HG02970 (cell line): ENCODE measurements around the gene COX7A1.
"Not testable (repeated sequence)": the region's sequence is repeated elsewhere in the genome, so short reads cannot be mapped to it uniquely, and the experiment has no call there.

Experiments used
- ATAC-seq: cut with Tn5 transposase; IDR thresholded peaks from one replicate; pipeline ENCODE4 v1.9.1; 2021; ENCODE audit warnings: mild to moderate bottlenecking, moderate library complexity, moderate number of reproducible peaks; ENCODE audit not compliant: unreplicated experiment, low FRiP score

The COX7A1 gene

DNA sequence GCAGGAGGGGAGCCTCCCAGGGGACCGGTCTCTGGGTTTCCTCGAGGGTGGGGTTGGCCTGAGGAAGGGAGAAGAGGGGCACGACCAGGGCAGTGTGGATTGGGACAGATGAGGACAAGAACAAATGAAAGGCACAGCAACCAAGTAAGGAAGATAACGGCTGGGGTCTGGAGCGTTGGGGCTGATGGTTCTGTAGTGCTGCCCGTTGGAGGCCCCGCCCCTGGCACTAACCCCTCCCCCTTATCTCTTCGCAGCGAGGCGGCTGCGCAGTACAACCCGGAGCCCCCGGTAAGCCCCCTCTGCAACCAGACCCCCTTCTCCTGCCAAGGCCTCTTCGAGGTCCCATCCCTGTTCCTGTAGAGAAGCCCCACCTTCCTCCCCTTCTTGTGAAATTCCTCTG is 10.2 kb downstream of the COX7A1 start:
- no peak for ATAC-seq

GRCh38 chr19:36141039-36141927 is 11.0 kb downstream of the COX7A1 start:
- peak; percentile 42 for ATAC-seq

DNA sequence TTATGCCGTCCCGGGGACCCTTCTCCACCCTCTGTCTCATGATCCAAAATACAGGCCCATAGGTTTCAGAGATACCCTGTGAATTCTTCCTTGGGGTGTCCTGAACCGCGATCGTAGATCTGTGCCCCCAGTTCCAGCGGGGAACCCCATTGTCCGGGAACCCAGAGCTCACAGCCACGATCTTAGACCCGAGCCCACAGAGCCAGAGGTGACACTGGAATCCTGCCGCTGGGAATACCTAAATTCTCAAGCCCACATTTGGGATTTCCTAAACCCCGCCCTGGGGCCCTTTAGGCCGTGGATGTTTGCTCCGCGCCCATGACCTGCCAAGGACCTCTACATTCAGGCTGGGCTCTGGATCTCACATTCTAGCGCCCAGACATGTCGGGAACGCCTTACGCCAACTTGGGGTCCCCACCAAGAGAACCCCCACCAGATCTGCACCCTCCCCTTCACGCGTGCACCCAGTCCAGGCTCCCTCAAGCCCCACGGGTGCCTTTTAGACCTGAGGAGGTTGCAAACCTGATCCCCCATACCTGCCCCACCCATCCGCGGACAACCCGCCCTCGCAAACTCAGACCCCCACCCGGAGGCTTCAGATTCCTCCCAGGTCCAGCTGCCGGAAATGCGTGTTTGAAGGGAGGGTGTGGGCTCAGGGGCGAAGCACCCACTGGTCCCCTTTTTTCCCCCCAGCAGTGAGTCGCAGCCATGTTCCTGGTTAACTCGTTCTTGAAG is 11.8 kb downstream of the COX7A1 start:
- ATAC-seq: no peak

DNA sequence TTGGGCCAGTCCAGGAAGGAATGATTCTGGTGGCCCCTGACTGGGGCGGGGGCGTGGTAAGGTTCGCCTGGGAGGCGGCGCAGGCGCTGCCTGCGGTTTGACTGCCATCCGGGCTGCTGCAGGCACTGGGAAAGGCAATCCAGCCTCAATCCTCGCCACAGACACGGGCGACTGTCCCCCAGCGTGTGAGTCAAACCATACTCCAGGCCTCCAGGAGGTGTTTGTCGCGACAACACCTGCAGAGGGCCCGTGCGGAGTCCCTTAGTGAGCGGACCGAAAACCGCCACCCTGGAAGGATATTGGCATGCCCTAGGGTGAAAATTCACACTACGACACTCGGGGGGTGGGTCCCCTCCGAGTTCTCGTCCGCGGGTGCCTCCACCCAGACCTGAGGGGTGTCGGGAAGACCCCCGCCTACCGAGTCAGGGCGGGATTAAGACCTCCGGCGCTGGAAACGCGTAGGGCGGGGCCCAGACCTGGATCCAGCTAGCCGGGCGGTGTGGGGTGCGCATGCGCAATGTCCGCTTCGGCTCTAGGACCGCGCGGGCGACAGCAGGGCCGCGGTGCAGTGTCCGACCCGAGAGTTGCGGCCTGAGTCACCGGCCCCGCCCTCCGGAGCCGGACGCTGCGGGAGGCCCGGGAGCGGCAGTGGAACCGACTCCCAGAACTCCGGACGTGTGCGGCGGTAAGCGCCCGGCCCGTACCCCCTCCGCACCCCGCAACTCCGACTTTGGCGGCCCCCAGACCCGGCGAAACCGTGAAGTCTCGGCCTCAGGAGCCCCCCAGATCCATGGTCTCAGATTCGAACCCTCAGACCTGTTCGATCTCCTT is 12.6 kb downstream of the COX7A1 start, which contains the start of gene CAPNS1:
Gene CAPNS1 (plus strand): TSS at position 594 of the 831 bp plus-strand sequence. CDS start 946 bp downstream, outside the sequence.
- peak; percentile 90 for ATAC-seq

- ATAC-seq: no peak
Observed at GRCh38 chr19:36139120-36139472, 13.2 kb downstream of the COX7A1 start.

DNA sequence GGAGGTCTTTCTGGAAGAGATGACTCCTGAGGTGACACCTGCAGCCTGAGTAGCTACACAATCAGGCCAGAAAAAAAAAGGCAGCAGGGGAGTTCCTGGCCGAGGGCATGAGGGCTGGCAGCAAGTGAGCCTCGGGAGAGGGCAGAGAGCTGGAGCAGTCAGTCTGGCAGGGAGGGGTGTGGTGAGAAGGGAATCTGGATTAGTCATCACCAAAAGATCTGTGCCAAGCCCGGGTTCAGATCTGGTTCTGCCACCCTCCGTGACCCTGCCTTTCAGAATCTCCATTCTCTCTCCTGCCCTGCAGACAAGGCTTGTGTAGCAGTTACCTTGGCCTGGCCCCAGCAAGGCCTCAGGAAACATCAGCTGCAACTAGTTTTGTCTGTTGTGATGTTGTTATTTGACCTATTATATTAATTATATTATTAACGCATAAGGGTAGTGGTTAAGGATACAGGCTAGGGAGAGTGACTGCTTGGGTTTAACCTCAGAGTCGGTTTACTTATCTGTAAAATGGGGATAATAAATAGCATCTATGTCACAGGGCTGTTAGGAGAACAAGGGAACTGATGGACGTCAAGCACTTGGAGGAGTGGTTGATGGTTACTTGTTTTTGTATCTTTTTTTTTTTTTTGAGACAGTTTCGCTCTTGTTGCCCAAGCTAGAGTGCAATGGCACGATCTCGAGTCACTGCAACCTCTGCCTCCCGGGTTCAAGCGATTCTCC is 15.1 kb downstream of the COX7A1 start:
- ATAC-seq: no peak

DNA sequence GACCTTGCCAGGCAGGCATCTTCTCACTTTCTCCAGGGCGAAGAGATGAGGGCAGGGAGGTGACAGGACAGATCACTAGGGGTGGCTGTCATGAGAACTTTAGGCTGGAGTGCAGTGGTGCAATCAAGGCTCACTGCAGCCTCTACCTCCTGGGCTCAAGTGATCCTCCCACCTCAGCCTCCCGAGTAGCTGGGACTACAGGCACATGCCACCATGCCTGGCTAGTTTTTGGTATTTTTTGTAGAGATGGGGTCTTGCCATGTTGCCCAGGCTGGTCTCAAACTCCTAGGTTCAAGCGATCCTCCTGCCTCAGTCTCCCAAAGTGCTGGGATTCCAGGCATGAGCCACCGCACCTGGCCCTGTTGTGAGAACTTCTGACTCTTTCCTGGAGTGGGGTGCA is 17.4 kb downstream of the COX7A1 start:
- ATAC-seq: not testable (repeated sequence)

- not testable (repeated sequence) for ATAC-seq
Observed at GRCh38 chr19:36131221-36131620, 21.0 kb downstream of the COX7A1 start.

DNA sequence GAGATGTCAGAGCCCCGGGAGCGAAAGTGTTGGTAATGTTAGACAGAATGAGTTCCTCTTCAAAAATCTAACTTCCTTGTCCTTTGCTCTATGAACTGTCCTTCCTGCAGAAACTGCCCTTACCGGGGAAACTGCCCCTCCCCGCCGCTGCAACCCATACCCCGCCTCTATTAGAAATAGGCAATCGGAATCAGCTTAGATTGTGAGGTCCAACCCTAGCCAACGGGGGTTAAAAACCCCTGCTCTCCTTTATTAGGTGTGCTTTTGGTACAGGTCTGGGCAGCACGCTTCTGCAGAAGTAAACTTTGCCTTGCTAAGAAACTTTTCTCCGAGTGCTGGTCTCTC is 23.9 kb downstream of the COX7A1 start:
- no peak for ATAC-seq

DNA sequence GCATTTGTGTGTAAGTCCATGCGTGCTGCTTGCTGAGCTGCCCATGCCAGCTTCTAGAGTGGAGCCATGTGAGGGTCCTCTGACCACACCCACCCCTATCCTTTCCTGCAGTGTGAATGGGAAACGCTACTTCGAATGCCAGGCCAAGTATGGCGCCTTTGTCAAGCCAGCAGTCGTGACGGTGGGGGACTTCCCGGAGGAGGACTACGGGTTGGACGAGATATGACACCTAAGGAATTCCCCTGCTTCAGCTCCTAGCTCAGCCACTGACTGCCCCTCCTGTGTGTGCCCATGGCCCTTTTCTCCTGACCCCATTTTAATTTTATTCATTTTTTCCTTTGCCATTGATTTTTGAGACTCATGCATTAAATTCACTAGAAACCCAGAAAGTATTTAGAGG is 26.7 kb downstream of the COX7A1 start:
- ATAC-seq: no peak

- no peak for ATAC-seq
Observed at GRCh38 chr19:36121486-36122124, 30.6 kb downstream of the COX7A1 start.

DNA sequence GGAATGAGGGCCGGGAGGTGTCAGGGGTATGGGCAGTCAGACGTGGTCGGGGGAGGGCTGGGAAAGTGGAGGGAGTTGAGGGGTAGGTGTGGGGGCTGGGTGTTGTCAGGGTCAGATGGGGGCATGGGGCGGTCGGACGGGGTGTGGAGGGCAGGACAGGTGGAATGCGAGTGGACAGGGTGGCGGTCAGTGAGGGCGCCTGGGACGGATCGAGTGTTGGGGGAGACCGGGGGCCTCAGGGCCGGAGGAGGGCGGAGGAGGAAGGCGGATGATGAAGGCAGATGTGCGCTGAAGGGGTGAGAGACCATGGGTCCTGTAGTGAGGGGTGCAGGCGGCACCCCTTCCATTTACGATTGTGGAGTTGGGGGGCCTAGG is 31.3 kb downstream of the COX7A1 start:
- no peak for ATAC-seq

- ATAC-seq: no peak
Observed at GRCh38 chr19:36120092-36120983, 31.9 kb downstream of the COX7A1 start.

DNA sequence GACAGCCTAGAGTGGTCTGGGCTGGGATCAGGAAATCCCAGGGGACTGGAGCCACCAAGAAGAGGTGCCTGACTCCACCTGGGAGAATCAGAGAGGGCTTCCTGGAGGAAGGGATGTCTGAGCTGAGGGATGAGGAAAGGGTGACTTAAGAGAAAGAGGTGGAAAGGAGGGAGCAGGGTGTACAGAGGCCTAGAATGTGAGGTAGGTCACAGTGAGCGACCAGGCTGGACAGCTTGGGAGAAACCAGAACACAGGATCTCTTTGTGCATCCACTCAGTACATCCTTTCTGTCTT is 36.0 kb downstream of the COX7A1 start:
- ATAC-seq: no peak

- peak; percentile 41 for ATAC-seq
Observed at GRCh38 chr19:36115453-36116343, 36.5 kb downstream of the COX7A1 start, which contains the start of gene TBCB. Gene TBCB (plus strand): TSS chr19:36115468. CDS start chr19:36115561, 93 bp downstream.

DNA sequence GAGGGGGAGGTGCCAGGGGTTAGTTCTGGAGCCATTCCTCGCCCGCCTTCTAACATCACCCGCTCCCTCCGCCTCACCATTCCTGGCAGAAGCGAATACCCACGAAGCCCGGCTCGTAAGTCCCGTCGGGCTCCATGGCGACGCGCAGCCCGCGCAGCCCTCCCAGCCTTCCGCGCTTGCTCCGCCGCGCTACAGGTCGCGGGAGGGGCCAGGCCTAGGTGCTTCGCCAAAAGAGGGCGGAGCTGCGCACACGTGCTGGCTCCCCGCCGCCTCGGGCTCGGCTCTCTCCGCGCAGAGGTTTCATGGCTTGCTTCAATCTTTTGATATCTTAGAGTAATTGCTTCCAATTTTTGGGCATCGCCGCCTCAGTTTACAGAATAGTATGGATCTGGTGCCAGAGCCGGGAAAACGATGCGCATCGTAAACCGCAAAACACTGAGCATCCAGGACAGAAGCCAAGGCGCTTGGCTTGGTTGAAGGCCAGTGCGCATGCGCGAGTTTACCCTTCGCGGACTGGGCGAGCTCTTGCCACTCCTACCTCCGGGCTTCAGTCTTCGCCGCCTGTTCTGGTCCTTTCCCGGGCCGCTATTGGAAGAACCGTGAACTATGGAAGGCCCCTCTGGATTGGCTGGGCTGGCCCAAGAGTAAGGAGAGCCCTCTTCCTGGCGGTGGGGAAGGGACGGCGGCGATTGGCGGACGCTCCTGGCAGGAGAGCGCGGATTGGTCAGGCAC is 37.4 kb downstream of the COX7A1 start, which contains the start of gene POLR2I:
Gene POLR2I (minus strand): TSS at position 155 of the 732 bp plus-strand sequence. CDS start 19 bp downstream, at position 136.
- peak; percentile 85 for ATAC-seq
